Measurements from ENCODE around the gene FBXO11. TPM values are rescaled to one million over a fixed set of nuclear protein-coding genes. Genes with fewer than 3 reads are reported as not detected.
"Not testable (repeated sequence)": the region's sequence is repeated elsewhere in the genome, so short reads cannot be mapped to it uniquely, and the experiment has no call there.

The FBXO11 gene
- total RNA-seq, 1 donor from 2014 or later, result 36.7 TPM

DNA sequence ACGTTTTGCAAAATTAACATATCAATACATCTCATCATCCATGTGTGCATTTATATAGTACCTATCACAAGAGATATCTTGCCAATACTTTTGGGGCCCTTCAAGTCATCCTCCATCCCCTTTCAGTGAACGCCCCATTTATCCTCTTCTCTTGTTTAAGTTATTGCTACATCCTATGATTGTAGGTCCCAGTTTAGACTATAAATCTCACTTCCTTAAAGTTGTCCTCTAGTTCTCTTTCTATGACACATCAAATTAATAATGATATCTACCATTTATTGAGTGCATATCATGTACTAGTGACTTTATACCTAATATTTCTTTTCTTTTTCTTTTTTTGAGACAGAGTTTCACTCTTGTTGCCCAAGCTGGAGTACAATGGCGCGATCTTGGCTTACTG, 28.8 kb upstream of the FBXO11 start:
- no peak overlapping the region for H3K4me3 ChIP-seq (ENCODE audit: low read depth, low read length)
- TF ChIP-seq, protein P1, sequence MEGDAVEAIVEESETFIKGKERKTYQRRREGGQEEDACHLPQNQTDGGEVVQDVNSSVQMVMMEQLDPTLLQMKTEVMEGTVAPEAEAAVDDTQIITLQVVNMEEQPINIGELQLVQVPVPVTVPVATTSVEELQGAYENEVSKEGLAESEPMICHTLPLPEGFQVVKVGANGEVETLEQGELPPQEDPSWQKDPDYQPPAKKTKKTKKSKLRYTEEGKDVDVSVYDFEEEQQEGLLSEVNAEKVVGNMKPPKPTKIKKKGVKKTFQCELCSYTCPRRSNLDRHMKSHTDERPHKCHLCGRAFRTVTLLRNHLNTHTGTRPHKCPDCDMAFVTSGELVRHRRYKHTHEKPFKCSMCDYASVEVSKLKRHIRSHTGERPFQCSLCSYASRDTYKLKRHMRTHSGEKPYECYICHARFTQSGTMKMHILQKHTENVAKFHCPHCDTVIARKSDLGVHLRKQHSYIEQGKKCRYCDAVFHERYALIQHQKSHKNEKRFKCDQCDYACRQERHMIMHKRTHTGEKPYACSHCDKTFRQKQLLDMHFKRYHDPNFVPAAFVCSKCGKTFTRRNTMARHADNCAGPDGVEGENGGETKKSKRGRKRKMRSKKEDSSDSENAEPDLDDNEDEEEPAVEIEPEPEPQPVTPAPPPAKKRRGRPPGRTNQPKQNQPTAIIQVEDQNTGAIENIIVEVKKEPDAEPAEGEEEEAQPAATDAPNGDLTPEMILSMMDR (conservative IDR thresholded peaks at IDR 0.05; ENCODE audit: low read depth, low read length), result no peak
- DNase-seq (ENCODE audit: low read depth), result no peak

DNA sequence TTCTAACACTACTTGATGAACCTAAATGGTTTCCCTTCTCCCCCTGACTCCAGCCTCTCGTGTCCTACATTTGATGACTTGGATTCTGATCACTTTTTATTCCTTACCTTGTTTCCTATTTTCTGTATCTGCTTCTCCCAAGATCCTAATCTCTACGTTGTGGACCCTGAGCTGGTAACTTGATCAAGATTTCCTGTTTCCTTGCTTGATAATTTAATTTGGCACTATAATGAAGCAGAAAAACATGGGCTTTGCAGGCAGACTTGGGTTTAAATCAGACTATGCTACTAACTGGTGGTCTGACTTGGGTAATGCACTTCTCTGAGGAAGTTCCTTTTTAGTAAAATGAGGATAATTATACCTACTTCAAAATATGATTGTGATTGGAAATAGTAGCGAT, 11.7 kb upstream of the FBXO11 start:
- H3K4me3 ChIP-seq (ENCODE audit: low read depth, low read length), result no peak overlapping the region
- no peak for DNase-seq (ENCODE audit: low read depth)
- TF ChIP-seq, protein P1 (conservative IDR thresholded peaks at IDR 0.05; ENCODE audit: low read depth, low read length), result no peak

DNA sequence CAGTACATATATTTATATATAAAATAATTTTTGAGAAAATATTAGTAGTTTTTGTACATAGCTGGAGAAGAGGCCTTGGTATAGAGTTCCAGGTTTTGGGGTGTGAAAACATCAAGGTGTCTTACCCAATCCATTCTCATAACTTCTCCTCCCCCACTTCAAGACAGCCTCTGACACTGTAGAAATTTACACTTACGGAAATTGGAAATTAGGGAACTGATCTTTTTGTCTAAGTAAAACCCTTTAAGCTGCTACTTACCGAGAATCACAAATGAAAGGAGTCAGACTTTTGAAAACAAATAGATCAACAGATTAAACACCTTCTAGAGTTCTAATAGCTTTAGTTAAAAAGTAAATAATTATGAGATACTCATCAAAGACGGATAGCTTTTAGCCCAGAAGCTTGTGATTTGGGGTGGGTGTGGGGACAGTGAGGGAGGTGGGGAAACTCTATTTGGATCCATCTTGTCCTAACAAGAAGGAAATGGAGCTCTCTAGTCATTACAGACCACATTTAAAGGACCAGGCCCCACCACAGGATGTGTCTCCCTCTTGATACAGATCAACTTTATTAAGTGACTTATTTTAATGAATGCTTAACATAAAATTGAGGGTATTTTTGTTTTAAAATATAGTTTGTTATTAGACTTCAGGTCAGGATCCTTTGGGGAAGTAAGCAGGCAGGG, 11.1 kb upstream of the FBXO11 start:
- DNase-seq (ENCODE audit: low read depth), result no peak
- no peak overlapping the region for H3K4me3 ChIP-seq (ENCODE audit: low read depth, low read length)
- TF ChIP-seq, protein P1 (conservative IDR thresholded peaks at IDR 0.05; ENCODE audit: low read depth, low read length), result no peak

DNA sequence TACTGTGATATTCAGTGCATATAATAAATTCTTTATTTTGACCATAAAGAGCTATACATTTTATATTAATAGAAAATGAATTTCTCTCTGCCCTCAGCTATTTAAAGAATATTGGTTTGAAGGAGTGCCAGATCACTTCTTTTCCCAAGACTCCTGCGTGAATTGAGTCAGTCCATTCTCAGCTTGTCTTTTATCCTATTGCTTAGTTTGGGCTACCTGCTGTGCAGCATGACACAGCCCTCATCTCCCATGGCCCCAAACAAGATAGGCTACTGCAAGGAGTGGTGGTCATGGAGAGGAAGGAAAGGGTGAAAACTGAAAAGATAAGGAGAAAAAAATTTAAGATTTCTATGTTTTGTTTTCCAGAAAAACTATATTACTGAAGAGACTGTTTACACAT, 10.1 kb upstream of the FBXO11 start:
- no peak for DNase-seq (ENCODE audit: low read depth)
- TF ChIP-seq, protein P1 (conservative IDR thresholded peaks at IDR 0.05; ENCODE audit: low read depth, low read length), result no peak
- H3K4me3 ChIP-seq (ENCODE audit: low read depth, low read length), result no peak overlapping the region

DNA sequence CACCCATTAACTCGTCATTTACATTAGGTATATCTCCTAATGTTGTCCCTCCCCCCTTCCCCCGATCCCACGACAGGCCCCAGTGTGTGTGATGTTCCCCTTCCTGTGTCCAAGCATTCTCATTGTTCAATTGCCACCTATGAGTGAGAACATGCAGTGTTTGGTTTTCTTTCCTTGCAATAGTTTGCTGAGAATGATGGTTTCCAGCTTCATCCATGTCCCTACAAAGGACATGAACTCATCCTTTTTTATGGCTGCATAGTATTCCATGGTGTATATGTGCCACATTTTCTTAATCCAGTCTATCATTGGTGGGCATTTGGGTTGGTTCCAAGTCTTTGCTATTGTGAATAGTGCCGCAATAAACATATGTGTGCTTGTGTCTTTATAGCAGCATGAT, 4.4 kb upstream of the FBXO11 start:
- H3K4me3 ChIP-seq (ENCODE audit: low read depth, low read length); DNase-seq (ENCODE audit: low read depth): not testable (repeated sequence)

DNA sequence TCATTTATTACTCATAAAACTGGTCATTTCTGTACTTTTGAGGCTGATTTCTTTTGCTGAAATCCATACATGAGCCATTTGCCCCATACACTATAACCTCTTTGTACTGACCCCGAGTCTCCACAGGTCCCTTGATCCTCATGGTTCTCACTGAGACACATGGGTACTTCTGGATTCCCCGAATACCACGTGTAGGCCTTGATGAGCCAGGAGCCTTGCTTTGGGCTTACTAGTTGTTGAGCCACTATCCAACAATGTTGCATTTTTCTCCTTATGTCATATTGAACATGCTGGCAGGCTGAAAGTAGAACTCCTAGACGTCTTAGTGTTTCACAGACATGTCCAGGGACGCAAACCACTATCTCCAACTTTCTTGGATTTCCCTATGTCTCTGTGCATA, 2.4 kb upstream of the FBXO11 start:
- TF ChIP-seq, protein P1 (conservative IDR thresholded peaks at IDR 0.05; ENCODE audit: low read depth, low read length), result no peak
- H3K4me3 ChIP-seq (ENCODE audit: low read depth, low read length), result no peak overlapping the region
- DNase-seq (ENCODE audit: low read depth), result no peak

DNA sequence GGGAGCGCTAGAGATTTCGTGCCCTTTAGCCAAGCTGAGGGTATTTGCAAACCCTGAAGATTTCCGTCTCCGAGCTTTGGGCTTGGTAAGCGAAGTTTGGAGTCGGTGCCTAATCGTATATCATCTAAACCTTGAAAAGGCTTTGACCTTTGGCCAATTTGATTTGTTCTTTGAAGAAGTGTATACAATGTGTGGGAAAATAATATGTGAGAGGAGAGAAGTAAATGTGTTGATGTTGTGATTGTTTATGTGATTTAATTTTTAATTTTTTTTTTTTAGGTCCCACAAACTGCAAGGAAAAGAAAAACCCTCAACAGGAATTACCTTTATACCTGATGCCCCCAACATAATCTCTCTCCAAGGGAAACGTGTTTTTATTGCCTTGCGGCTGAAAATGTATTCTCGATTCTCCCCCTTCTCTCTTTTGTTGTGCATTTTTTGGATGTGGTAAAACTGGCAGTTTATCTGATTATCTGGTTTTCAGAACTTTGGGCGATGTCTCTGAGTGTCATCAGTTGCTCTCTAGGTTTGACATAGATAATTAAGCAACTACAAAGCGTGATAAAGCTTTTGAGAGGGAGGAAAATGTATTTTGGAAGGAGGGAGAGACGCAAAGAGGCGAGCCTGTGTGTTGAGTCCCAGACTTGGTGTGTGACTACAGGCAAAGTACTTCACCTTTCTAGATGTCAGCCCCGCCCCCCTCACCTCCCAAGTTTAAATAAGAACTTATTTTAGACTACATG, 912 bp upstream of the FBXO11 start:
- DNase-seq (ENCODE audit: low read depth), result no peak
- peak overlapping the region; percentile 57 for H3K4me3 ChIP-seq (ENCODE audit: low read depth, low read length)
- TF ChIP-seq, protein P1 (conservative IDR thresholded peaks at IDR 0.05; ENCODE audit: low read depth, low read length), result no peak

All from epithelial cell of proximal tubule (primary cell).